OCI-LY1 (cell line): ENCODE measurements around the gene SERINC3.

Experiments used
- H2AFZ ChIP-seq: fragments of 200-600 bp; sonication (generic), shearing (Covaris generic); 2 replicates; pipeline ENCODE4 v1.6.0; 2014; ENCODE audit warnings: antibody characterized with exemption, mild to moderate bottlenecking, low read length
- H3F3A ChIP-seq: fragments of 200-600 bp; sonication (generic), shearing (Covaris generic); 2 replicates; pipeline ENCODE4 v1.6.0; 2014; ENCODE audit warnings: mild to moderate bottlenecking, antibody characterized with exemption, low read length, moderate library complexity; ENCODE audit not compliant: insufficient read depth
- H3K27ac ChIP-seq: fragments of 200-600 bp; sonication (generic); 2 replicates; pipeline ENCODE4 v1.5.1; 2014; ENCODE audit warnings: low read length, mixed run types, mild to moderate bottlenecking, low read depth; ENCODE audit not compliant: poor library complexity, severe bottlenecking
- H3K27me3 ChIP-seq: fragments of 200-600 bp; sonication (generic); 2 replicates; pipeline ENCODE4 v1.6.0; 2014; ENCODE audit warnings: antibody characterized with exemption, mild to moderate bottlenecking, low read length, moderate library complexity; ENCODE audit not compliant: insufficient read depth
- H3K36me3 ChIP-seq: fragments of 200-600 bp; sonication (generic); 2 replicates; pipeline ENCODE4 v1.6.1; 2014; ENCODE audit warnings: mild to moderate bottlenecking, antibody characterized with exemption, low read length, moderate library complexity, mixed read lengths; ENCODE audit not compliant: insufficient read depth
- H3K4me1 ChIP-seq: fragments of 200-600 bp; sonication (generic); 2 replicates; pipeline ENCODE4 v1.5.1; 2014; ENCODE audit warnings: mild to moderate bottlenecking, low read length, moderate library complexity; ENCODE audit not compliant: insufficient read depth, severe bottlenecking
- H3K4me2 ChIP-seq: fragments of 200-600 bp; sonication (generic), shearing (Covaris generic); 2 replicates; pipeline ENCODE4 v1.6.1; 2014; ENCODE audit warnings: low read length
- H3K4me3 ChIP-seq: fragments of 200-600 bp; sonication (generic); 2 replicates; pipeline ENCODE4 v1.5.1; 2014; ENCODE audit warnings: low read length, low read depth, mild to moderate bottlenecking, mixed read lengths; ENCODE audit not compliant: poor library complexity, severe bottlenecking
- H3K79me2 ChIP-seq: fragments of 200-600 bp; shearing (Covaris generic); 2 replicates; pipeline ENCODE4 v1.6.1; 2016; ENCODE audit warnings: mixed run types, low read length, mixed read lengths; ENCODE audit not compliant: insufficient read depth
- H3K9ac ChIP-seq: fragments of 200-600 bp; sonication (generic), shearing (Covaris generic); 2 replicates; pipeline ENCODE4 v1.6.1; 2014; ENCODE audit warnings: mild to moderate bottlenecking, low read length, mixed read lengths
- H3K9me2 ChIP-seq: fragments of 200-600 bp; sonication (generic), shearing (Covaris generic); 2 replicates; pipeline ENCODE4 v1.6.1; 2014; ENCODE audit warnings: low read depth, mild to moderate bottlenecking, low read length, mixed read lengths
- H3K9me3 ChIP-seq: fragments of 200-600 bp; shearing (Covaris generic); 2 replicates; pipeline ENCODE4 v1.6.1; 2014; ENCODE audit warnings: low read length, mixed read lengths
- H4K20me1 ChIP-seq: fragments of 200-600 bp; sonication (generic), shearing (Covaris generic); 2 replicates; pipeline ENCODE4 v1.6.0; 2016; ENCODE audit warnings: mild to moderate bottlenecking, low read length; ENCODE audit not compliant: insufficient read depth
- CTCF ChIP-seq: fragments of 200-600 bp; sonication (generic), shearing (Covaris generic); IDR thresholded peaks from 2 replicates; pipeline ENCODE4 v1.5.1; 2017; ENCODE audit warnings: mild to moderate bottlenecking, antibody characterized with exemption, low read length, moderate library complexity, mixed read lengths
- EZH2 ChIP-seq: fragments of 200-600 bp; sonication (generic), shearing (Covaris generic); IDR thresholded peaks from 2 replicates; pipeline ENCODE4 v1.8.0; 2017; ENCODE audit warnings: borderline replicate concordance, mixed run types, mild to moderate bottlenecking, antibody characterized with exemption, low read length, moderate library complexity, mixed read lengths

Gene SERINC3

GRCh38 chr20:44496976-44497375 lies 24.9 kb downstream of the SERINC3 start:
- Histone ChIP-seq H3K9me3 (no peaks in the 10 kb centered on the region), H3K27me3 (no peaks in the 10 kb centered on the region), H4K20me1 (no peaks in the 10 kb centered on the region), H3K4me2 (no peak overlapping the region), H3K4me1 (no peaks in the 10 kb centered on the region), H3K4me3 (no peak overlapping the region), H3K9ac (no peak overlapping the region), H3K9me2 (no peaks in the 10 kb centered on the region), H3K79me2 (no peaks in the 10 kb centered on the region), H3K27ac (no peak overlapping the region), H3F3A (no peaks in the 10 kb centered on the region), H3K36me3 (peaks cover 85% of the 10 kb centered on the region), H2AFZ (no peak overlapping the region)
- TF ChIP-seq CTCF, result no peak
- no peak for TF ChIP-seq EZH2

- no peak overlapping the region for H3K4me2 ChIP-seq
These were observed 25.9 kb downstream of the SERINC3 start for GRCh38 chr20:44495802-44496481.

GRCh38 chr20:44495257-44495656 lies 26.6 kb downstream of the SERINC3 start:
- no peak for TF ChIP-seq EZH2
- TF ChIP-seq CTCF, result no peak
- no peaks in the 10 kb centered on the region for H3K79me2 ChIP-seq
- no peak overlapping the region for H3K9ac ChIP-seq
- H3K9me2 ChIP-seq, result no peaks in the 10 kb centered on the region
- no peaks in the 10 kb centered on the region for H4K20me1 ChIP-seq
- H3K4me3 ChIP-seq, result no peak overlapping the region
- peaks cover 82% of the 10 kb centered on the region for H3K36me3 ChIP-seq
- H3K27ac ChIP-seq, result no peak overlapping the region
- no peaks in the 10 kb centered on the region for H3F3A ChIP-seq
- H3K4me2 ChIP-seq, result no peak overlapping the region
- no peaks in the 10 kb centered on the region for H3K9me3 ChIP-seq
- no peaks in the 10 kb centered on the region for H3K27me3 ChIP-seq
- no peaks in the 10 kb centered on the region for H3K4me1 ChIP-seq
- H2AFZ ChIP-seq, result no peak overlapping the region

More at GRCh38 chr20:44495802-44496481, 25.9 kb downstream of the SERINC3 start:
- TF ChIP-seq CTCF (no peak), EZH2 (no peak)
- H3K4me1 ChIP-seq, result no peaks in the 10 kb centered on the region
- no peaks in the 10 kb centered on the region for H3K27me3 ChIP-seq
- H3K4me3 ChIP-seq, result no peak overlapping the region
- H4K20me1 ChIP-seq, result no peaks in the 10 kb centered on the region
- no peaks in the 10 kb centered on the region for H3F3A ChIP-seq
- H3K9me2 ChIP-seq, result no peaks in the 10 kb centered on the region
- peaks cover 84% of the 10 kb centered on the region for H3K36me3 ChIP-seq
- no peak overlapping the region for H2AFZ ChIP-seq
- no peaks in the 10 kb centered on the region for H3K9me3 ChIP-seq
- H3K27ac ChIP-seq, result no peak overlapping the region
- H3K79me2 ChIP-seq, result no peaks in the 10 kb centered on the region
- H3K9ac ChIP-seq, result no peak overlapping the region
